Suprapubic skin (tissue), 4 donors: ENCODE results near the gene WNK2. TPM values are rescaled to one million over a fixed set of nuclear protein-coding genes. Genes with fewer than 3 reads are reported as not detected.
"Not testable (repeated sequence)": the region's sequence is repeated elsewhere in the genome, so short reads cannot be mapped to it uniquely, and the experiment has no call there.

Experiments used
- DNase-seq, 2 donors: peaks; one replicate each; pipeline ENCODE4 v3.0.0-alpha.2; 2019; ENCODE audit warnings: low spot score in 2 of 2
- H3K27ac ChIP-seq: fragments of 200-600 bp; sonication (generic); one replicate; pipeline ENCODE4 v1.5.1; 2019
- H3K27me3 ChIP-seq: fragments of 200-600 bp; sonication (generic); one replicate; pipeline ENCODE4 v1.5.1; 2019
- H3K36me3 ChIP-seq: fragments of 200-600 bp; sonication (generic); one replicate; pipeline ENCODE4 v1.5.1; 2019
- H3K4me1 ChIP-seq: fragments of 200-600 bp; sonication (generic); one replicate; pipeline ENCODE4 v1.5.1; 2019
- H3K4me3 ChIP-seq: fragments of 200-600 bp; sonication (generic); one replicate; pipeline ENCODE4 v1.5.1; 2019; ENCODE audit warnings: mild to moderate bottlenecking
- H3K9me3 ChIP-seq: fragments of 200-600 bp; sonication (generic); one replicate; pipeline ENCODE4 v1.5.1; 2019
- EP300 ChIP-seq: sonication (generic); formaldehyde crosslinking; IDR thresholded peaks from one replicate; pipeline ENCODE4 v1.6.1; 2017; ENCODE audit warnings: antibody characterized with exemption
- POLR2A ChIP-seq, 2 donors: fragments of 450-650 bp; IDR thresholded peaks; one replicate each; pipeline ENCODE4 v1.6.1; 2017; ENCODE audit warnings: antibody characterized with exemption in 2 of 2, mild to moderate bottlenecking in 2 of 2, moderate library complexity in 2 of 2
- POLR2AphosphoS5 ChIP-seq, 3 donors: sonication (generic); formaldehyde crosslinking; IDR thresholded peaks; one replicate each; pipeline ENCODE4 v1.6.1; 2017; ENCODE audit warnings: antibody characterized with exemption in 3 of 3
- WGBS: methylation state at CpG from one replicate; pipeline ENCODE4 v1.1.5; 2018; 5-methylcytosine and 5-hydroxymethylcytosine counted together
- total RNA-seq, 4 donors: library from RNA; depleted of rRNA; stranded (reverse); fragments of >200 nt; gene quantifications; one replicate each; pipeline ENCODE4 v1.1.0, GENCODE V29; 2016
- TF ChIP-seq, protein P1 (sequence below), 2 donors: fragments of 200-600 bp in 1 of 2; fragments of 450-650 bp in 1 of 2; sonication (generic) in 1 of 2; IDR thresholded peaks; one replicate each; pipeline ENCODE4 v1.5.1; 2016 to 2019; ENCODE audit warnings: antibody characterized with exemption in 2 of 2, mild to moderate bottlenecking in 1 of 2, moderate library complexity in 1 of 2

Gene WNK2
- total RNA-seq, 4 donors from 2014 or later = 39.5 to 93.7 (median 45.3) TPM

DNA sequence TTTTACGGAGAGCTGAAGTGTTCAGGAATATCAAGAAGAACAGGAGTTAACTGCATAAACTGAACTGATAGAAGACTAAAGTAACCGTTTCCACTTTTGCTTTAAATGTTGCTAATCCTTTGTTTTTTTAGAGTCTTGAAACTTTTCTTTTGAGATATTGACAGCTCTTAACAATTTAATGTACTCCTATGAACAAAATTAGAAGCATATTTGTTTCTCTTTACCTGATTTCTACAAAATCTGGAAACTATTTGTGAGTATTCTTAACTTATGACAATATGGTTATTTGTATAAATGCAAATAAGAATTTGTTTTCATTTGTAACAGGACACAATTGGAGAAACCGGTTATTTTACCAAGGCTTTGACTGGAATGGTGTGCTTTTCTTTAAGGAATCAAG, 178.1 kb downstream of the WNK2 start:
- Histone ChIP-seq H3K9me3 (peaks cover 4% of the 10 kb centered on the region), H3K4me3 (no peak overlapping the region), H3K27me3 (no peaks in the 10 kb centered on the region), H3K27ac (no peak overlapping the region), H3K4me1 (no peaks in the 10 kb centered on the region), H3K36me3 (no peaks in the 10 kb centered on the region)
- WGBS = 60% methylated on average over 3 of the region's 3 CpGs
- DNase-seq = no peak
- TF ChIP-seq POLR2A (IDR thresholded peaks at IDR 0.05) (no peak), POLR2AphosphoS5 (IDR thresholded peaks at IDR 0.05) (no peak), EP300 (no peak)
- TF ChIP-seq, protein P1, sequence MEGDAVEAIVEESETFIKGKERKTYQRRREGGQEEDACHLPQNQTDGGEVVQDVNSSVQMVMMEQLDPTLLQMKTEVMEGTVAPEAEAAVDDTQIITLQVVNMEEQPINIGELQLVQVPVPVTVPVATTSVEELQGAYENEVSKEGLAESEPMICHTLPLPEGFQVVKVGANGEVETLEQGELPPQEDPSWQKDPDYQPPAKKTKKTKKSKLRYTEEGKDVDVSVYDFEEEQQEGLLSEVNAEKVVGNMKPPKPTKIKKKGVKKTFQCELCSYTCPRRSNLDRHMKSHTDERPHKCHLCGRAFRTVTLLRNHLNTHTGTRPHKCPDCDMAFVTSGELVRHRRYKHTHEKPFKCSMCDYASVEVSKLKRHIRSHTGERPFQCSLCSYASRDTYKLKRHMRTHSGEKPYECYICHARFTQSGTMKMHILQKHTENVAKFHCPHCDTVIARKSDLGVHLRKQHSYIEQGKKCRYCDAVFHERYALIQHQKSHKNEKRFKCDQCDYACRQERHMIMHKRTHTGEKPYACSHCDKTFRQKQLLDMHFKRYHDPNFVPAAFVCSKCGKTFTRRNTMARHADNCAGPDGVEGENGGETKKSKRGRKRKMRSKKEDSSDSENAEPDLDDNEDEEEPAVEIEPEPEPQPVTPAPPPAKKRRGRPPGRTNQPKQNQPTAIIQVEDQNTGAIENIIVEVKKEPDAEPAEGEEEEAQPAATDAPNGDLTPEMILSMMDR (IDR thresholded peaks at IDR 0.05) = no peak

DNA sequence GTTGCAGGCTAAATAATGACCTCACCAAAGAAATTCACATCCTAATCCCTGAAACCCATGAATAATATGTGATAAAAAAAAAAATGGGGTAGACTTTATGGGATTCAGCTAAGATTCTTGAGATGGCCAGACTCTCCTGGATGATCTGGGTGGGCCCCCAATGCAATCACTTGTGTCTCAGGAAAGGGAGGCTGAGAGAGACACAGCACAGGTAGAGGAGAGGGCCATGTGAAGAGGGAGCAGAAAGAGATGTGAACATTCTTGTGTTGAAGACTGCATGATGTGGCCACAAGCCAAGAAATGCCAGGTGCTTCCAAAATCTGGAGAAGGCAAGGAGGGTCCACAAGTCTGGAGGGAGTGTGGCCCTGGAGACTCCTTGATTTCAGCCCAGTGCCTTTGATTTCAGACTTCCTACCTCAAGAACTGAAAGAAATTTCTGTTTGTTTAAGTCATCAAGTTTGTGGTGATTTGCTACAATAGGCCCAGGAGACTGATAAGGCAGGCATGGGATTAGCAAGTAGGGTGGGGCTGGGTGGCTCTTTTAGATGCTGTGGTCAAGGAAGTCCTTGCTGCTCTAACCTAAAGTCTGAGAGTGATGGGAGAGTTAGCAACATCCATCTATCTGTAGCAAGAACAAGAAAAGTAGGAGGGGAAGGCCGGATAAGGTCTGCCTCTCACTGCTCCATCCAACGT, 180.9 kb downstream of the WNK2 start:
- Histone ChIP-seq H3K9me3 (peaks cover 4% of the 10 kb centered on the region), H3K4me3 (no peak overlapping the region), H3K4me1 (no peaks in the 10 kb centered on the region), H3K27me3 (no peaks in the 10 kb centered on the region), H3K27ac (no peak overlapping the region), H3K36me3 (no peaks in the 10 kb centered on the region)
- WGBS = 88% methylated on average over 2 of the region's 2 CpGs
- DNase-seq = no peak
- no peak for TF ChIP-seq EP300
- TF ChIP-seq, protein P1 (IDR thresholded peaks at IDR 0.05) = no peak
- TF ChIP-seq POLR2AphosphoS5 (IDR thresholded peaks at IDR 0.05) = no peak
- TF ChIP-seq POLR2A (IDR thresholded peaks at IDR 0.05) = no peak

DNA sequence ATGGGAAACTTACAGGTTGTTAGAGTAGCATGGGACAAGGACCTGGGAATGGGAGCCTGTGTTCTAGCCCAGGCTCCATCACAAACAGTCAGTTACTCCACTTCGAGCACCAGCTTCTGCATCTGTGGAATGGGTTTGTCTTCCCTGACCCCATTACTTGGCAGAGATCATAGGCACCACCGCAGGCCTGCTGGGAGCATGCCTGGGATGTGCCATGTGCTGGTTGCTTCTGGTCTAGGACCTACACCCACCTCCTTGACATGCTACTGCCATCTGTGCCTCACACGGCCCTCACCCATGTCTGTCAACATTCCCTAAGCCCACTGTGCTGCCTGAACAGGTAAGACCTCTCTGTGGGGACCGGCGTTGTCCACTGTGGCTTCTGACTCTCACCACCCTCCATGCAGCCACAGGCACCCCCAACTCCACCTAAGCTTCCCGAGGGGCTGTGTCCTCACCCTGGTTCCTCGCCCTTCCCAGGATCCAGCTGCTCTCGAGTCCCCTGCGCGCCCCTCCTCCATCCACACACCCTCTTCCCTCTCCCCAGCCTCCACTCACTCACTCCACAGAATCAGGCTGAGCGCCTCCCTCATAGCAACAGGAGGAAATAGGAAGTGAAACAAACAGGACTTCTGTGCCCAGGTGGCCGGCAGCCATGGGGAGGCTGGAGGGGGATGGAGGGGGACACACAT, 181.6 kb downstream of the WNK2 start:
- peaks cover 4% of the 10 kb centered on the region for H3K9me3 ChIP-seq
- no peak overlapping the region for H3K27ac ChIP-seq
- TF ChIP-seq EP300 (no peak), POLR2A (IDR thresholded peaks at IDR 0.05) (no peak), POLR2AphosphoS5 (IDR thresholded peaks at IDR 0.05) (no peak)
- TF ChIP-seq, protein P1 (IDR thresholded peaks at IDR 0.05) = no peak
- no peaks in the 10 kb centered on the region for H3K27me3 ChIP-seq
- no peaks in the 10 kb centered on the region for H3K4me1 ChIP-seq
- H3K36me3 ChIP-seq = no peaks in the 10 kb centered on the region
- 81% methylated on average over 12 of the region's 12 CpGs for WGBS
- H3K4me3 ChIP-seq = no peak overlapping the region
- no peak for DNase-seq

DNA sequence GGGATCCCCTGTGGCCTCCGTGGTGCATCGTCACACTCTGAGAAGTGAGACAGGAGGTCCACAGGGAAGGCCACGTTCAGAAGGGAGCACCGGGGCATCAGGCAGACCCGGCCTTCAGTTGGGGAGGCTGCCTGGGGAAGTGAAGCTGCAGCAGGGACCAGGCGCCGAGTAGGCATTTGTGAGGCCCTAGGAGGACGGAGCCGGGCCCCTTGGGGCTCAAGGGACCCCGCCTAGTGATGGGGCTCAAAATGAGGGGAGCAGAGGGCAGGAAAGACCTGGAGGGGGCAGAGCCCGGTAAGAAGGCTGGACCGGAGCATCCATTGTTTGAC, 182.1 kb downstream of the WNK2 start:
- no peak overlapping the region for H3K27ac ChIP-seq
- H3K27me3 ChIP-seq = no peaks in the 10 kb centered on the region
- H3K36me3 ChIP-seq = no peaks in the 10 kb centered on the region
- no peak for DNase-seq
- no peak overlapping the region for H3K4me3 ChIP-seq
- H3K9me3 ChIP-seq = peaks cover 4% of the 10 kb centered on the region
- TF ChIP-seq, protein P1 (IDR thresholded peaks at IDR 0.05) = no peak
- TF ChIP-seq EP300 (no peak), POLR2AphosphoS5 (IDR thresholded peaks at IDR 0.05) (no peak), POLR2A (IDR thresholded peaks at IDR 0.05) (no peak)
- no peaks in the 10 kb centered on the region for H3K4me1 ChIP-seq
- 86% methylated on average over 11 of the region's 12 CpGs for WGBS

DNA sequence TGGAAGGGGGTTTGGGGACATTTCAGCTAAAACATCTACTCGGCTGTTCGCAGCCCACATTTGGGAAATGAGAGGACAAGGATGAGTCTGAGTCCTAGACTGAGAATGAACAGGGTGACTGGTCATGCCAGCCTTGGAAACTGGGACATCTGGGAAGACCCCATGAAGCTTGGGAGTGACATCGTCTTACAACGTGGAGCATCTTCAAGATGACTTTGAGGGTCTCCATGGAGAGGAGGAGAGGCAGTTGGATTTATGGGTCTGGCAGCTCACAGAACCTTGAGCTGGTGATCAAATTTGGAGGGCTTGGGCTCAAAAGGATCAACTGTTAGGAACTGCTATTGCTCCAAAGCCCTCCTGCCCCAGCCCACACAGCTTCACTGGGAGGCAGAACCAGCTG, 182.5 kb downstream of the WNK2 start:
- not testable (repeated sequence) for DNase-seq, H3K9me3 ChIP-seq, H3K4me3 ChIP-seq, H3K27me3 ChIP-seq, H3K27ac ChIP-seq, H3K4me1 ChIP-seq, H3K36me3 ChIP-seq
- WGBS = 91% methylated on average over 4 of the region's 4 CpGs
